GM19324 (cell line): ENCODE results near the gene CSNK2A1.
"Not testable (repeated sequence)": the region's sequence is repeated elsewhere in the genome, so short reads cannot be mapped to it uniquely, and the experiment has no call there.

ENCODE experiments used
- ATAC-seq: cut with Tn5 transposase; IDR thresholded peaks from one replicate; pipeline ENCODE4 v1.9.1; 2021; ENCODE audit warnings: mild to moderate bottlenecking, moderate library complexity; ENCODE audit not compliant: unreplicated experiment, low FRiP score

Gene CSNK2A1

GRCh38 chr20:462199-462991 lies 81.2 kb downstream of the CSNK2A1 start, which contains the start of gene TBC1D20:
TSS of gene TBC1D20 (minus strand) at chr20:462533. CDS start at chr20:462405, 128 bp downstream.
- ATAC-seq: peak; percentile 89

GRCh38 chr20:461254-462198 lies 82.1 kb downstream of the CSNK2A1 start:
- ATAC-seq: peak; percentile 44

GRCh38 chr20:460707-461106 lies 82.9 kb downstream of the CSNK2A1 start:
- no peak for ATAC-seq

GRCh38 chr20:460180-460579 lies 83.4 kb downstream of the CSNK2A1 start:
- no peak for ATAC-seq

GRCh38 chr20:458776-459175 lies 84.8 kb downstream of the CSNK2A1 start:
- ATAC-seq: no peak

GRCh38 chr20:454951-455350 lies 88.6 kb downstream of the CSNK2A1 start:
- no peak for ATAC-seq

GRCh38 chr20:452021-452420 lies 91.6 kb downstream of the CSNK2A1 start:
- not testable (repeated sequence) for ATAC-seq

GRCh38 chr20:445514-446336 lies 97.9 kb downstream of the CSNK2A1 start:
- ATAC-seq: no peak

- ATAC-seq: no peak
Measured at GRCh38 chr20:444862-445426, 98.6 kb downstream of the CSNK2A1 start.

- no peak for ATAC-seq
Measured at GRCh38 chr20:444117-444516, 99.5 kb downstream of the CSNK2A1 start.

GRCh38 chr20:443223-443775 lies 100.3 kb downstream of the CSNK2A1 start:
- ATAC-seq: no peak

- ATAC-seq: no peak
Measured at GRCh38 chr20:440636-441035, 103.0 kb downstream of the CSNK2A1 start.

GRCh38 chr20:440148-440547 lies 103.4 kb downstream of the CSNK2A1 start:
- no peak for ATAC-seq

- ATAC-seq: no peak
Measured at GRCh38 chr20:438571-439469, 104.8 kb downstream of the CSNK2A1 start.

GRCh38 chr20:437787-438486 lies 105.7 kb downstream of the CSNK2A1 start:
- ATAC-seq: no peak

- no peak for ATAC-seq
Measured at GRCh38 chr20:436476-436875, 107.1 kb downstream of the CSNK2A1 start.

- ATAC-seq: no peak
Measured at GRCh38 chr20:435558-435957, 108.0 kb downstream of the CSNK2A1 start.
